HG03442 (cell line): ENCODE results near the gene TNPO3.
A peak's percentile ranks its signal among the peaks of the same experiment; 100 is the strongest.
"Not testable (repeated sequence)": the region's sequence is repeated elsewhere in the genome, so short reads cannot be mapped to it uniquely, and the experiment has no call there.

Source experiments
- ATAC-seq: cut with Tn5 transposase; IDR thresholded peaks from one replicate; pipeline ENCODE4 v1.9.1; 2021; ENCODE audit warnings: mild to moderate bottlenecking, moderate library complexity; ENCODE audit not compliant: unreplicated experiment

TNPO3 gene

GRCh38 chr7:129072479-129073011 lies 17.6 kb upstream of the TNPO3 start:
- no peak for ATAC-seq

- ATAC-seq: no peak
Observed at GRCh38 chr7:129069021-129069420, 14.1 kb upstream of the TNPO3 start.

GRCh38 chr7:129067943-129068548 lies 13.1 kb upstream of the TNPO3 start:
- no peak for ATAC-seq

GRCh38 chr7:129067132-129067561 lies 12.2 kb upstream of the TNPO3 start:
- ATAC-seq: not testable (repeated sequence)

- ATAC-seq: no peak
Observed at GRCh38 chr7:129066290-129067131, 11.6 kb upstream of the TNPO3 start.

- no peak for ATAC-seq
Observed at GRCh38 chr7:129055861-129056464, 1.1 kb upstream of the TNPO3 start.

- peak; percentile 24 for ATAC-seq
Observed at GRCh38 chr7:129055294-129055816, 444 bp upstream of the TNPO3 start.

GRCh38 chr7:129053938-129054437 lies 923 bp downstream of the TNPO3 start:
- ATAC-seq: no peak

- ATAC-seq: no peak
Observed at GRCh38 chr7:129052441-129052840, 2.5 kb downstream of the TNPO3 start.

- not testable (repeated sequence) for ATAC-seq
Observed at GRCh38 chr7:129051459-129051858, 3.5 kb downstream of the TNPO3 start.

- no peak for ATAC-seq
Observed at GRCh38 chr7:129047761-129048160, 7.2 kb downstream of the TNPO3 start.

GRCh38 chr7:129045682-129046081 lies 9.2 kb downstream of the TNPO3 start:
- ATAC-seq: no peak

- ATAC-seq: no peak
Observed at GRCh38 chr7:129043012-129043411, 11.9 kb downstream of the TNPO3 start.

GRCh38 chr7:129041142-129042085 lies 13.5 kb downstream of the TNPO3 start:
- ATAC-seq: peak; percentile 61

- not testable (repeated sequence) for ATAC-seq
Observed at GRCh38 chr7:129038468-129038867, 16.4 kb downstream of the TNPO3 start.

- no peak for ATAC-seq
Observed at GRCh38 chr7:129037585-129037984, 17.3 kb downstream of the TNPO3 start.

GRCh38 chr7:129032017-129032416 lies 22.9 kb downstream of the TNPO3 start:
- no peak for ATAC-seq

GRCh38 chr7:129030440-129030839 lies 24.5 kb downstream of the TNPO3 start:
- ATAC-seq: no peak

GRCh38 chr7:129024125-129024524 lies 30.8 kb downstream of the TNPO3 start:
- no peak for ATAC-seq

GRCh38 chr7:129021656-129022055 lies 33.3 kb downstream of the TNPO3 start:
- ATAC-seq: no peak
